Right lobe of liver (tissue), 4 donors: ENCODE measurements around the gene CAMKV.

Source experiments
- POLR2A ChIP-seq: fragments of 450-650 bp; IDR thresholded peaks from one replicate; pipeline ENCODE4 v1.6.1; 2017; ENCODE audit warnings: antibody characterized with exemption, mild to moderate bottlenecking
- TF ChIP-seq, protein P1 (sequence below), 4 donors: fragments of 200-600 bp in 3 of 4; fragments of 450-650 bp in 1 of 4; IDR thresholded peaks; one replicate each; pipeline versions ENCODE4 v1.5.1 to v1.8.0; 2016 to 2022; ENCODE audit warnings: antibody characterized with exemption in 4 of 4, mild to moderate bottlenecking in 2 of 4
- donor health status: DM: no; HTN: no; CAD: no.
- donor health status: DM: no; HTN: no; CAD: no.
- donor health status: DM: no; HTN: yes; CAD: no.

DNA sequence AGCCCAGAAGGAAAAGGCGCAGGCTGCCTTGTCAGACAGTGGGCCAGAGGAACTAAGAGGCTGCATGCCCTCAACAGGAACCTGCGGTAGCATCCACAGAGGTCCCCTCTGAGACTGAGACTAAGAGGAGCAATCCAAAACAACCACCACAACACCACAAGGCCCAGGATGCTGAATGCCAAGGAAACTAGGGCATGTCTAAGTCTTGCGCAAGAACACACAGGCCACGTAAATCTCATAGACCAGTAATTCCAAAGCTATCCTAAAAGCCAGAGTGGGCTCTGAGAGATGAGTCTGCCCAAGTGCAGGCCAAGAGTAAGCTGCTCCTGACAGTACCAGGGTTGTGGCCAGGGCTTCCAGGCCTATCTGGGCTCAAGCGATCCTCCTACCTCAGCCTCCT, 47.0 kb upstream of the CAMKV start:
- TF ChIP-seq, protein P1, sequence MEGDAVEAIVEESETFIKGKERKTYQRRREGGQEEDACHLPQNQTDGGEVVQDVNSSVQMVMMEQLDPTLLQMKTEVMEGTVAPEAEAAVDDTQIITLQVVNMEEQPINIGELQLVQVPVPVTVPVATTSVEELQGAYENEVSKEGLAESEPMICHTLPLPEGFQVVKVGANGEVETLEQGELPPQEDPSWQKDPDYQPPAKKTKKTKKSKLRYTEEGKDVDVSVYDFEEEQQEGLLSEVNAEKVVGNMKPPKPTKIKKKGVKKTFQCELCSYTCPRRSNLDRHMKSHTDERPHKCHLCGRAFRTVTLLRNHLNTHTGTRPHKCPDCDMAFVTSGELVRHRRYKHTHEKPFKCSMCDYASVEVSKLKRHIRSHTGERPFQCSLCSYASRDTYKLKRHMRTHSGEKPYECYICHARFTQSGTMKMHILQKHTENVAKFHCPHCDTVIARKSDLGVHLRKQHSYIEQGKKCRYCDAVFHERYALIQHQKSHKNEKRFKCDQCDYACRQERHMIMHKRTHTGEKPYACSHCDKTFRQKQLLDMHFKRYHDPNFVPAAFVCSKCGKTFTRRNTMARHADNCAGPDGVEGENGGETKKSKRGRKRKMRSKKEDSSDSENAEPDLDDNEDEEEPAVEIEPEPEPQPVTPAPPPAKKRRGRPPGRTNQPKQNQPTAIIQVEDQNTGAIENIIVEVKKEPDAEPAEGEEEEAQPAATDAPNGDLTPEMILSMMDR (IDR thresholded peaks at IDR 0.05): no peak
- no peak for TF ChIP-seq POLR2A
